Measurements from ENCODE around the gene DACT2. TPM values are rescaled to one million over a fixed set of nuclear protein-coding genes. Genes with fewer than 3 reads are reported as not detected.

Gene DACT2
- total RNA-seq, 1 experiment from 2014 or later: 21.1 TPM

DNA sequence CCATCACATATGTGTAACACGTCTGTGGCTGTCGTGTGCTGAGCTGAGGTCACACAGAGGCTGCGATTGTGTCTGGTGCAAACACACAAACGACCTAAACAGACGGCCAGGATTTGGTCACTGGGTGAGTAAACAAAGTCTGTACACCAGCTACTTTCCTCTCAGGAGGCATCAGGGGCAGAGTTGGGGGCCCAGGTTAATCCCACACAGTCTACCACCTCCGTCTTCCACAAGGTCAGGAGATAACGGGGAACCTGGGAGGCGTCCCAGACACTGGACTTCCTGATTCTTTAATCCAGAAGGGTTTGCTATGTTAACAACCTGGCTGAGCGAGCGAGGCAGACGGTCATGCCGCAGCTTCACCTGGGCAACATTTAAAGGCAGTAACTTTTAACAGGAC, 1.5 kb downstream of the DACT2 start:
- Mint-ChIP-seq H3K9me3 (ENCODE audit: unreplicated experiment) (no peaks in the 10 kb centered on the region), H3K4me1 (ENCODE audit: low read depth, unreplicated experiment) (peaks cover 15% of the 10 kb centered on the region), H3K27me3 (ENCODE audit: insufficient read depth, unreplicated experiment) (no peaks in the 10 kb centered on the region), H3K27ac (ENCODE audit: unreplicated experiment) (peak overlapping the region; percentile 48), H3K4me3 (ENCODE audit: unreplicated experiment) (peak overlapping the region; percentile 80), H3K36me3 (ENCODE audit: insufficient read depth, unreplicated experiment) (no peaks in the 10 kb centered on the region)
- Histone ChIP-seq H3K4me3 (ENCODE audit: low read depth, low read length) (peak overlapping the region; percentile 42), H3K4me1 (peaks cover 38% of the 10 kb centered on the region), H3K27me3 (replicated peaks; ENCODE audit: control insufficient read depth, insufficient read depth, low read length) (no peaks in the 10 kb centered on the region), H3K36me3 (ENCODE audit: control insufficient read depth, insufficient read depth, low read length) (no peaks in the 10 kb centered on the region), H3K9me3 (no peaks in the 10 kb centered on the region)
- intact Hi-C loops (cut with micrococcal nuclease; ENCODE audit: unreplicated experiment): loop anchor here (2.0 kb wide), 1 partner anchor 39 kb away; no protein-coding TSS in a partner anchor
- no peak for DNase-seq
- POLR2A ChIA-PET: no interaction called here
- TF ChIP-seq, protein P1, sequence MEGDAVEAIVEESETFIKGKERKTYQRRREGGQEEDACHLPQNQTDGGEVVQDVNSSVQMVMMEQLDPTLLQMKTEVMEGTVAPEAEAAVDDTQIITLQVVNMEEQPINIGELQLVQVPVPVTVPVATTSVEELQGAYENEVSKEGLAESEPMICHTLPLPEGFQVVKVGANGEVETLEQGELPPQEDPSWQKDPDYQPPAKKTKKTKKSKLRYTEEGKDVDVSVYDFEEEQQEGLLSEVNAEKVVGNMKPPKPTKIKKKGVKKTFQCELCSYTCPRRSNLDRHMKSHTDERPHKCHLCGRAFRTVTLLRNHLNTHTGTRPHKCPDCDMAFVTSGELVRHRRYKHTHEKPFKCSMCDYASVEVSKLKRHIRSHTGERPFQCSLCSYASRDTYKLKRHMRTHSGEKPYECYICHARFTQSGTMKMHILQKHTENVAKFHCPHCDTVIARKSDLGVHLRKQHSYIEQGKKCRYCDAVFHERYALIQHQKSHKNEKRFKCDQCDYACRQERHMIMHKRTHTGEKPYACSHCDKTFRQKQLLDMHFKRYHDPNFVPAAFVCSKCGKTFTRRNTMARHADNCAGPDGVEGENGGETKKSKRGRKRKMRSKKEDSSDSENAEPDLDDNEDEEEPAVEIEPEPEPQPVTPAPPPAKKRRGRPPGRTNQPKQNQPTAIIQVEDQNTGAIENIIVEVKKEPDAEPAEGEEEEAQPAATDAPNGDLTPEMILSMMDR (IDR thresholded peaks at IDR 0.05; ENCODE audit: insufficient read depth in 1 of 2, low read depth in 1 of 2, low read length in 1 of 2, severe bottlenecking in 1 of 2, unreplicated experiment in 1 of 2): no peak
- no TSS peak for BruUV-seq (replicated peaks)
- CTCF ChIA-PET: no interaction called here

DNA sequence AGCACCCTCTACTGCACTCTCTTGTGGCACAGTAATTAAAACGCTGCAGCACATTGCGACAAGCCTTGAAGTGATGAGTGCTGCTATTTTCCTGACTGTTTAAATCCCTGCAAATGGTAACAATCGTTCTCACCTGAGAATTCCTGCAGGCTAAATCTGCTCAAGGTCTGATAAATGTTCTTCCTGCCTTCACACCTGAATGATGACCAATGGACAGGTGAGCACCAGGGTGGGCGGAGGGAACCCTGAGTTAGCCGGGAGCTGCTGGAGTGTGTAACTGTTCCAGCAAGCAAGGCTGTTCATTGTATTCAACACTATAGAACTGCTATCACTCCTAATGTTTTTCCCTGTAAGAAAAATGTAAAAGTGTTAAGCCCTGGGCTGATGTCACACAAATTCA, 4.0 kb downstream of the DACT2 start:
- peaks cover 30% of the 10 kb centered on the region for H3K4me1 ChIP-seq
- Mint-ChIP-seq H3K27ac (ENCODE audit: unreplicated experiment) (no peak overlapping the region), H3K9me3 (ENCODE audit: unreplicated experiment) (no peaks in the 10 kb centered on the region), H3K4me3 (ENCODE audit: unreplicated experiment) (no peak overlapping the region), H3K4me1 (ENCODE audit: low read depth, unreplicated experiment) (peaks cover 11% of the 10 kb centered on the region), H3K27me3 (ENCODE audit: insufficient read depth, unreplicated experiment) (no peaks in the 10 kb centered on the region), H3K36me3 (ENCODE audit: insufficient read depth, unreplicated experiment) (no peaks in the 10 kb centered on the region)
- ChIA-PET POLR2A (no interaction called here), CTCF (no interaction called here)
- no peaks in the 10 kb centered on the region for H3K36me3 ChIP-seq (ENCODE audit: control insufficient read depth, insufficient read depth, low read length)
- TF ChIP-seq, protein P1 (IDR thresholded peaks at IDR 0.05; ENCODE audit: insufficient read depth in 1 of 2, low read depth in 1 of 2, low read length in 1 of 2, severe bottlenecking in 1 of 2, unreplicated experiment in 1 of 2): no peak
- intact Hi-C loops (cut with micrococcal nuclease; ENCODE audit: unreplicated experiment): no loop called here
- no peak for DNase-seq
- no peak overlapping the region for H3K4me3 ChIP-seq (ENCODE audit: low read depth, low read length)
- no peaks in the 10 kb centered on the region for H3K27me3 ChIP-seq (replicated peaks; ENCODE audit: control insufficient read depth, insufficient read depth, low read length)
- no peaks in the 10 kb centered on the region for H3K9me3 ChIP-seq
- BruUV-seq (replicated peaks): TSS peak; percentile 28

DNA sequence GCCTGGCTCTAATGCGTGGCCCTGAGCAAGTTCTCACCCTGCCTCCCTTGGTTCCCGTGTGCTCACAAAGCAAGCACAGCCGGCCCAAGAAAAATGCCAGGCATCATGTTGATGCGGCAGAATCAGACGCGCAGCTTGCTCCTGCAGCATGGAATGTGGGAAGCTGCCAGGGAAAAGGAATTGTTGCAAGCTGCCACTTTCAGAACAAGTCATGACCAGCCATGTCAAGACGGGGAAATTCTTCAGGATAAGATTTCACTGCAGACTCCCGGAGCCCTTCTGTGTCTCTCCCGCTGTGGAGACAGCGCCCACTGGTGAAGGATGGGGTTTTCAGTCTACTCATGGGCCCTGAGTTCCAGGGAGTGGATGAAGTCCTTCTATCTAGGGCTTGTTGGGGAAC, 4.6 kb downstream of the DACT2 start:
- H3K27me3 ChIP-seq (replicated peaks; ENCODE audit: control insufficient read depth, insufficient read depth, low read length): no peaks in the 10 kb centered on the region
- Mint-ChIP-seq H3K36me3 (ENCODE audit: insufficient read depth, unreplicated experiment) (no peaks in the 10 kb centered on the region), H3K27ac (ENCODE audit: unreplicated experiment) (no peak overlapping the region), H3K9me3 (ENCODE audit: unreplicated experiment) (no peaks in the 10 kb centered on the region), H3K4me3 (ENCODE audit: unreplicated experiment) (no peak overlapping the region), H3K27me3 (ENCODE audit: insufficient read depth, unreplicated experiment) (no peaks in the 10 kb centered on the region), H3K4me1 (ENCODE audit: low read depth, unreplicated experiment) (peaks cover 11% of the 10 kb centered on the region)
- no peak for DNase-seq
- H3K4me1 ChIP-seq: peaks cover 30% of the 10 kb centered on the region
- no peaks in the 10 kb centered on the region for H3K36me3 ChIP-seq (ENCODE audit: control insufficient read depth, insufficient read depth, low read length)
- no peaks in the 10 kb centered on the region for H3K9me3 ChIP-seq
- BruUV-seq (replicated peaks): no TSS peak
- POLR2A ChIA-PET: no interaction called here
- CTCF ChIA-PET: no interaction called here
- TF ChIP-seq, protein P1 (IDR thresholded peaks at IDR 0.05; ENCODE audit: insufficient read depth in 1 of 2, low read depth in 1 of 2, low read length in 1 of 2, severe bottlenecking in 1 of 2, unreplicated experiment in 1 of 2): peak in 1 of 2 experiments; percentile 12
- intact Hi-C loops (cut with micrococcal nuclease; ENCODE audit: unreplicated experiment): no loop called here
- H3K4me3 ChIP-seq (ENCODE audit: low read depth, low read length): no peak overlapping the region

Data from Caco-2 (cell line).